H1 (cell line): ENCODE measurements around the gene CRTC3. TPM values are rescaled to one million over a fixed set of nuclear protein-coding genes. Genes with fewer than 3 reads are reported as not detected.

Experiments
- CTCF ChIA-PET: fragments of 300-600 bp; sonication (Branson Sonifier 250); formaldehyde crosslinking; loops from one replicate; lab custom pipeline; 2021; ENCODE audit not compliant: partially characterized antibody; lab: Charles Lee
- POLR2A ChIA-PET: fragments of 300-600 bp; sonication (Branson Sonifier 250); formaldehyde crosslinking; loops from one replicate; lab custom pipeline; 2021; ENCODE audit warnings: inconsistent platforms; ENCODE audit not compliant: partially characterized antibody; lab: Charles Lee
- DNase-seq, 2 experiments: peaks; one replicate each; pipeline versions ENCODE4 v3.0.0 to v3.0.0-alpha.2; 2010 to 2022; ENCODE audit warnings: low spot score in 2 of 2, low read depth in 1 of 2, mixed read lengths in 1 of 2
- FAIRE-seq: peaks from 2 replicates; lab custom pipeline; 2011; peaks lifted over from hg19 to GRCh38; lab: Jason Lieb, UNC
- H2AFZ ChIP-seq: 2 replicates; pipeline ENCODE4 v1.8.1; 2012; ENCODE audit warnings: low read length, inconsistent platforms
- H2AK5ac ChIP-seq: 2 replicates; pipeline ENCODE4 v1.6.1; 2013; ENCODE audit warnings: low read depth, low read length
- H2BK120ac ChIP-seq: replicated peaks from 2 replicates; pipeline ENCODE3; 2013; ENCODE audit warnings: low read depth, low read length, inconsistent platforms
- H2BK12ac ChIP-seq: 2 replicates; pipeline ENCODE4 v1.6.1; 2013; ENCODE audit warnings: low read depth, low read length
- H2BK15ac ChIP-seq: 2 replicates; pipeline ENCODE4 v1.6.1; 2013; ENCODE audit warnings: low read length
- H2BK20ac ChIP-seq: 2 replicates; pipeline ENCODE4 v1.6.1; 2013; ENCODE audit warnings: low read length
- H2BK5ac ChIP-seq: 2 replicates; pipeline ENCODE4 v1.6.1; 2013; ENCODE audit warnings: low read depth, low read length
- H3K14ac ChIP-seq: 2 replicates; pipeline ENCODE4 v1.6.1; 2013; ENCODE audit warnings: inconsistent platforms; ENCODE audit not compliant: insufficient read length
- H3K18ac ChIP-seq: 2 replicates; pipeline ENCODE4 v1.6.1; 2013; ENCODE audit warnings: low read length; ENCODE audit errors: extremely low read depth
- H3K23ac ChIP-seq: 2 replicates; pipeline ENCODE4 v1.6.1; 2013; ENCODE audit warnings: inconsistent platforms; ENCODE audit not compliant: insufficient read length
- H3K23me2 ChIP-seq: 2 replicates; pipeline ENCODE4 v1.6.1; 2013; ENCODE audit warnings: low read depth, low read length
- H3K27ac ChIP-seq: 2 replicates; pipeline ENCODE4 v1.6.1; 2011; ENCODE audit warnings: low read depth, low read length, inconsistent platforms
- H3K27me3 ChIP-seq, 4 experiments: replicated peaks in 1 of 4; 1 replicate in 1 of 4; 2 replicates in 3 of 4; pipeline versions ENCODE4 v1.6.1 to v1.8.1; 2011 to 2013; ENCODE audit warnings: low read length in 3 of 4, mild to moderate bottlenecking in 3 of 4, inconsistent platforms in 2 of 4, mixed read lengths in 2 of 4, moderate library complexity in 1 of 4; ENCODE audit not compliant: control insufficient read depth in 3 of 4, insufficient read depth in 3 of 4; ENCODE audit errors: extremely low read depth in 1 of 4
- H3K36me3 ChIP-seq, 4 experiments: 2 replicates each; pipeline versions ENCODE4 v1.6.1 to v1.8.1; 2011 to 2013; ENCODE audit warnings: mild to moderate bottlenecking in 4 of 4, low read length in 3 of 4, moderate library complexity in 2 of 4, control low read depth in 1 of 4, inconsistent platforms in 1 of 4; ENCODE audit not compliant: insufficient read depth in 4 of 4, control insufficient read depth in 2 of 4
- H3K4ac ChIP-seq: replicated peaks from 2 replicates; pipeline ENCODE3; 2013; ENCODE audit warnings: low read length, low read depth, mixed read lengths, inconsistent platforms; ENCODE audit not compliant: insufficient read length
- H3K4me1 ChIP-seq, 4 experiments: replicated peaks in 1 of 4; 1 replicate in 1 of 4; 2 replicates in 3 of 4; pipeline versions ENCODE4 v1.6.1 to v1.8.1; 2011 to 2013; ENCODE audit warnings: low read length in 3 of 4, inconsistent platforms in 2 of 4, mixed read lengths in 1 of 4; ENCODE audit not compliant: insufficient read depth in 4 of 4, control insufficient read depth in 3 of 4
- H3K4me2 ChIP-seq, 2 experiments: 2 replicates each; pipeline versions ENCODE4 v1.6.1 to v1.8.1; 2011 to 2013; ENCODE audit warnings: low read depth in 2 of 2, low read length in 2 of 2, control low read depth in 1 of 2, inconsistent platforms in 1 of 2, mild to moderate bottlenecking in 1 of 2; ENCODE audit not compliant: insufficient read depth in 1 of 2
- H3K4me3 ChIP-seq, 4 experiments: fragments of 200-600, 300-600 bp in 1 of 4; sonication (generic), shearing (Covaris generic), sonication (Bioruptor Twin) in 1 of 4; 2 replicates each; pipeline versions ENCODE4 v1.5.1 to v1.8.1; 2011 to 2016; ENCODE audit warnings: low read length in 4 of 4, low read depth in 3 of 4, control low read depth in 2 of 4, inconsistent platforms in 2 of 4, mild to moderate bottlenecking in 2 of 4, mixed read lengths in 1 of 4, moderate library complexity in 1 of 4; ENCODE audit not compliant: insufficient read depth in 2 of 4; ENCODE audit errors: extremely low read depth in 1 of 4
- H3K56ac ChIP-seq: replicated peaks from 2 replicates; pipeline ENCODE3; 2013; ENCODE audit warnings: low read depth, mild to moderate bottlenecking, mixed read lengths, low read length, inconsistent platforms; ENCODE audit not compliant: insufficient read length
- H3K79me1 ChIP-seq: 2 replicates; pipeline ENCODE4 v1.6.1; 2013; ENCODE audit warnings: low read depth, low read length, control low read depth
- H3K79me2 ChIP-seq, 2 experiments: 2 replicates each; pipeline versions ENCODE4 v1.6.1 to v1.8.1; 2012 to 2013; ENCODE audit warnings: low read length in 2 of 2, mild to moderate bottlenecking in 2 of 2, inconsistent platforms in 1 of 2; ENCODE audit not compliant: insufficient read depth in 2 of 2, control insufficient read depth in 1 of 2
- H3K9ac ChIP-seq, 4 experiments: replicated peaks in 1 of 4; 1 replicate in 1 of 4; 2 replicates in 3 of 4; pipeline versions ENCODE4 v1.6.1 to v1.8.1; 2011 to 2013; ENCODE audit warnings: low read depth in 3 of 4, low read length in 3 of 4, control low read depth in 2 of 4, mild to moderate bottlenecking in 2 of 4, moderate library complexity in 2 of 4, inconsistent platforms in 1 of 4; ENCODE audit errors: extremely low read depth in 1 of 4
- H3K9me3 ChIP-seq, 2 experiments: 2 replicates each; pipeline versions ENCODE4 v1.6.1 to v1.8.1; 2012 to 2013; ENCODE audit warnings: mild to moderate bottlenecking in 2 of 2, moderate library complexity in 2 of 2, control low read depth in 1 of 2, inconsistent platforms in 1 of 2, low read depth in 1 of 2, low read length in 1 of 2, mixed read lengths in 1 of 2; ENCODE audit not compliant: insufficient read depth in 2 of 2
- H4K20me1 ChIP-seq, 2 experiments: replicated peaks in 1 of 2; 2 replicates each; pipeline versions ENCODE3 to v1.8.1; 2011 to 2013; ENCODE audit warnings: inconsistent platforms in 2 of 2, low read length in 2 of 2, mild to moderate bottlenecking in 1 of 2; ENCODE audit not compliant: insufficient read depth in 2 of 2, control insufficient read depth in 1 of 2
- H4K5ac ChIP-seq: 2 replicates; pipeline ENCODE4 v1.6.1; 2013; ENCODE audit warnings: low read length, low read depth, mixed read lengths, inconsistent platforms; ENCODE audit not compliant: insufficient read length
- H4K8ac ChIP-seq: 2 replicates; pipeline ENCODE4 v1.8.0; 2013; ENCODE audit warnings: mild to moderate bottlenecking, moderate library complexity, low read length, inconsistent platforms; ENCODE audit not compliant: insufficient read depth; ENCODE audit errors: extremely low read depth
- H4K91ac ChIP-seq: replicated peaks from 2 replicates; pipeline ENCODE3; 2013; ENCODE audit warnings: low read length, mixed read lengths, inconsistent platforms; ENCODE audit not compliant: insufficient read length
- BACH1 ChIP-seq: IDR thresholded peaks from 2 replicates; pipeline ENCODE4 v1.6.1; 2012; ENCODE audit warnings: low read length, improper control_type of control experiment
- TAF7 ChIP-seq: optimal IDR thresholded peaks from 2 replicates; pipeline ENCODE3; 2011; ENCODE audit warnings: low read depth, mild to moderate bottlenecking, inconsistent platforms, low read length, moderate library complexity, borderline replicate concordance
- WGBS, 2 experiments: shearing (Covaris generic) in 1 of 2; methylation state at CpG; one replicate each; pipeline versions ENCODE4 v1.1.6 to v1.1.7; 2013 to 2015; ENCODE audit warnings: low lambda C conversion rate in 2 of 2, mixed read lengths in 2 of 2, inconsistent platforms in 1 of 2, low coverage in 1 of 2, missing lambda C conversion rate in 1 of 2; ENCODE audit not compliant: insufficient replicate concordance in 2 of 2, insufficient coverage in 1 of 2, insufficient read length in 1 of 2; ENCODE audit errors: extremely low coverage in 1 of 2, missing lambda C conversion rate in 1 of 2; 5-methylcytosine and 5-hydroxymethylcytosine counted together
- polyA plus RNA-seq, 7 experiments: library from polyadenylated mRNA; depleted of rRNA in 3 of 7; stranded (reverse) in 5 of 7; unstranded in 2 of 7; fragments of >200 nt in 5 of 7; fragments of 200-250 nt in 2 of 7; gene quantifications; 1 replicate in 5 of 7; 2 replicates in 1 of 7; 4 replicates in 1 of 7; pipeline versions ENCODE4 v1.2.1 to v1.2.3, GENCODE V29; 2011 to 2013; ENCODE audit warnings: missing spikeins in 2 of 7, mixed read lengths in 2 of 7
- total RNA-seq: library from RNA; stranded (reverse); fragmentation: NEBNext Ultra II Directional; extraction: Animal tissue kit (Norgen Biotek cat#: 25700); gene quantifications from 2 replicates; pipeline ENCODE4 v1.2.1, GENCODE V29; 2021

CRTC3 gene
- total and polyA plus RNA-seq, 2 of the 8 experiments (the other 6 are each of a cell fraction or from before 2014, with no cell fraction given): 5.0 to 5.3 TPM

DNA sequence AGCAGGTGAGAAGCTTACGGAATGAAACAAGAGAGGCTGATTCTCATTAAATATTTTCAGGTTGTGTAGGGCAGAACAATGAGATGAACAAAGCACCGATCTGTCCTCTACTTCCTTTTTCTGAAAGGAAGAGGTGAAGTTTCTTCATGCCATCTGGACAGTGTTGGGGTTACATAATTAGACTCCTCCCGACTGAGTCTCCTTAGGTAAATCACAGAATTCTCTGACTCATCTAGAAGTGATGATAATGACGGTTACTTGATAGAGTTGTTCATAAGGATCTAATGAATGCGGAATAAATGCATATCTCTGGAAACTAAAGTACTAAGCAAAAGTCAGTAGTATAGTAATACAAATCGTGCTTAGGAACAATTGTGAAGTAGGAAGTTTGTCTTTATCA lies 21.2 kb downstream of the CRTC3 start:
- Histone ChIP-seq H3K4me3 (no peak overlapping the region), H2BK120ac (no peak overlapping the region), H2AFZ (no peak overlapping the region), H3K9ac (no peak overlapping the region), H3K14ac (no peak overlapping the region), H4K91ac (no peak overlapping the region), H3K79me1 (no peaks in the 10 kb centered on the region), H3K4ac (no peak overlapping the region), H2BK15ac (no peak overlapping the region), H2BK12ac (no peak overlapping the region), H3K23me2 (no peaks in the 10 kb centered on the region), H3K23ac (no peak overlapping the region), H2BK20ac (no peak overlapping the region), H2BK5ac (no peak overlapping the region), H3K36me3 (no peaks in the 10 kb centered on the region), H3K9me3 (no peaks in the 10 kb centered on the region), H3K27me3 (no peaks in the 10 kb centered on the region), H3K4me2 (no peak overlapping the region), H3K18ac (no peak overlapping the region), H4K5ac (no peak overlapping the region), H3K27ac (no peak overlapping the region), H3K79me2 (no peaks in the 10 kb centered on the region), H4K20me1 (no peaks in the 10 kb centered on the region), H2AK5ac (no peak overlapping the region), H3K4me1 (no peaks in the 10 kb centered on the region), H4K8ac (no peak overlapping the region), H3K56ac (no peak overlapping the region)
- ChIA-PET POLR2A (no interaction called here), CTCF (no interaction called here)
- FAIRE-seq (no peak), DNase-seq (no peak)
- TF ChIP-seq BACH1: no peak
- TF ChIP-seq TAF7: no peak
- 93% methylated on average over 6 of the region's 6 CpGs; no CpG with 5 or more reads in 1 of the 2 experiments for WGBS, 2 experiments
